Colonic mucosa (tissue), 4 donors: ENCODE measurements around the gene JAKMIP1. TPM values are rescaled to one million over a fixed set of nuclear protein-coding genes. Genes with fewer than 3 reads are reported as not detected.
"Not testable (repeated sequence)": the region's sequence is repeated elsewhere in the genome, so short reads cannot be mapped to it uniquely, and the experiment has no call there.

Experiments used
- DNase-seq: peaks from one replicate; pipeline ENCODE4 v3.0.0-alpha.2; 2020
- H3K27ac ChIP-seq: fragments of 200-600 bp; one replicate; pipeline ENCODE4 v1.8.0; 2021
- H3K27me3 ChIP-seq: fragments of 200-600 bp; one replicate; pipeline ENCODE4 v1.8.0; 2021
- H3K36me3 ChIP-seq: fragments of 200-600 bp; one replicate; pipeline ENCODE4 v1.8.0; 2021
- H3K4me1 ChIP-seq: fragments of 200-600 bp; one replicate; pipeline ENCODE4 v1.8.0; 2021; ENCODE audit warnings: mild to moderate bottlenecking
- H3K4me3 ChIP-seq: fragments of 200-600 bp; one replicate; pipeline ENCODE4 v1.8.0; 2021
- H3K9ac ChIP-seq, 2 donors: one replicate each; pipeline ENCODE4 v1.7.0; 2013; ENCODE audit warnings: control low read depth in 2 of 2, low read depth in 2 of 2, low read length in 2 of 2
- H3K9me3 ChIP-seq: fragments of 200-600 bp; one replicate; pipeline ENCODE4 v1.8.0; 2021
- CTCF ChIP-seq: fragments of 200-600 bp; IDR thresholded peaks from one replicate; pipeline ENCODE4 v1.8.0; 2022; ENCODE audit warnings: antibody characterized with exemption, mild to moderate bottlenecking
- intact Hi-C: fragments of 100-400 bp; cut with DNase I; formaldehyde crosslinking; loops from one replicate; pipeline ENCODE4 v1.14.1; 2022
- total RNA-seq, 2 donors: library from RNA; stranded (reverse); fragmentation: NEBNext Ultra II Directional in 1 of 2; extraction: Animal tissue kit (Norgen Biotek cat#: 25700) in 1 of 2; gene quantifications; one replicate each; pipeline ENCODE4 v1.2.1, GENCODE V29; 2021
- donor health status: healthy.
- donor health status: DM: no; HTN: no; CAD: no.
- donor health status: DM: no; HTN: no; CAD: no.

Gene JAKMIP1
- total RNA-seq, 2 donors from 2014 or later: 0.19 to 0.42 TPM

- H3K36me3 ChIP-seq: no peaks in the 10 kb centered on the region
- intact Hi-C loops: loop anchor here (10.0 kb wide), 1 partner anchor 76 kb away; no protein-coding TSS in a partner anchor
- H3K9me3 ChIP-seq: no peaks in the 10 kb centered on the region
- no peak overlapping the region for H3K9ac ChIP-seq
- no peak for DNase-seq
- no peak overlapping the region for H3K27ac ChIP-seq
- no peak overlapping the region for H3K4me3 ChIP-seq
- no peaks in the 10 kb centered on the region for H3K4me1 ChIP-seq
- no peaks in the 10 kb centered on the region for H3K27me3 ChIP-seq
- TF ChIP-seq CTCF: no peak
Measured at GRCh38 chr4:6008766-6009385, 191.5 kb downstream of the JAKMIP1 start.

- intact Hi-C loops: loop anchor here (10.0 kb wide), 1 partner anchor 77 kb away; no protein-coding TSS in a partner anchor
- no peak for TF ChIP-seq CTCF
- no peak overlapping the region for H3K9ac ChIP-seq
- no peaks in the 10 kb centered on the region for H3K9me3 ChIP-seq
- H3K36me3 ChIP-seq: no peaks in the 10 kb centered on the region
- no peaks in the 10 kb centered on the region for H3K27me3 ChIP-seq
- H3K4me1 ChIP-seq: no peaks in the 10 kb centered on the region
- DNase-seq: no peak
- H3K27ac ChIP-seq: no peak overlapping the region
- H3K4me3 ChIP-seq: no peak overlapping the region
Measured at GRCh38 chr4:6008092-6008551, 192.2 kb downstream of the JAKMIP1 start.

- no peaks in the 10 kb centered on the region for H3K27me3 ChIP-seq
- no peak overlapping the region for H3K4me3 ChIP-seq
- no peaks in the 10 kb centered on the region for H3K4me1 ChIP-seq
- TF ChIP-seq CTCF: no peak
- H3K9me3 ChIP-seq: no peaks in the 10 kb centered on the region
- no peak for DNase-seq
- intact Hi-C loops: loop anchor here (10.0 kb wide), 1 partner anchor 80 kb away; no protein-coding TSS in a partner anchor
- no peak overlapping the region for H3K27ac ChIP-seq
- no peaks in the 10 kb centered on the region for H3K36me3 ChIP-seq
- no peak overlapping the region for H3K9ac ChIP-seq
Measured at GRCh38 chr4:6005175-6005574, 195.2 kb downstream of the JAKMIP1 start.

GRCh38 chr4:6003485-6003884 lies 196.9 kb downstream of the JAKMIP1 start:
- not testable (repeated sequence) for H3K27ac ChIP-seq, H3K9ac ChIP-seq, DNase-seq, H3K4me1 ChIP-seq, H3K27me3 ChIP-seq, H3K4me3 ChIP-seq, H3K36me3 ChIP-seq, H3K9me3 ChIP-seq
- intact Hi-C loops: loop anchor here (10.0 kb wide), 1 partner anchor 81 kb away; no protein-coding TSS in a partner anchor

GRCh38 chr4:6002926-6003325 lies 197.4 kb downstream of the JAKMIP1 start:
- Histone ChIP-seq H3K27me3 (no peaks in the 10 kb centered on the region), H3K36me3 (no peaks in the 10 kb centered on the region), H3K27ac (no peak overlapping the region), H3K4me3 (no peak overlapping the region), H3K9me3 (no peaks in the 10 kb centered on the region), H3K4me1 (no peaks in the 10 kb centered on the region), H3K9ac (no peak overlapping the region)
- no peak for DNase-seq
- TF ChIP-seq CTCF: no peak
- intact Hi-C loops: loop anchor here (10.0 kb wide), 1 partner anchor 82 kb away; no protein-coding TSS in a partner anchor

- no peak for DNase-seq
Measured at GRCh38 chr4:6002492-6002833, 197.9 kb downstream of the JAKMIP1 start.

More at GRCh38 chr4:6002492-6002833, 197.9 kb downstream of the JAKMIP1 start:
- intact Hi-C loops: loop anchor here (10.0 kb wide), 1 partner anchor 82 kb away; no protein-coding TSS in a partner anchor
- Histone ChIP-seq H3K4me1 (no peaks in the 10 kb centered on the region), H3K4me3 (no peak overlapping the region), H3K9ac (no peak overlapping the region), H3K27me3 (no peaks in the 10 kb centered on the region), H3K27ac (no peak overlapping the region), H3K9me3 (no peaks in the 10 kb centered on the region), H3K36me3 (no peaks in the 10 kb centered on the region)
- no peak for TF ChIP-seq CTCF
